H1 (cell line): ENCODE data around the gene MFSD6L. TPM values are rescaled to one million over a fixed set of nuclear protein-coding genes. Genes with fewer than 3 reads are reported as not detected.

ENCODE experiments used
- CTCF ChIA-PET: fragments of 300-600 bp; sonication (Branson Sonifier 250); formaldehyde crosslinking; loops from one replicate; lab custom pipeline; 2021; ENCODE audit not compliant: partially characterized antibody; lab: Charles Lee
- POLR2A ChIA-PET: fragments of 300-600 bp; sonication (Branson Sonifier 250); formaldehyde crosslinking; loops from one replicate; lab custom pipeline; 2021; ENCODE audit warnings: inconsistent platforms; ENCODE audit not compliant: partially characterized antibody; lab: Charles Lee
- DNase-seq, 2 experiments: peaks; one replicate each; pipeline versions ENCODE4 v3.0.0 to v3.0.0-alpha.2; 2010 to 2022; ENCODE audit warnings: low spot score in 2 of 2, low read depth in 1 of 2, mixed read lengths in 1 of 2
- FAIRE-seq: peaks from 2 replicates; lab custom pipeline; 2011; peaks lifted over from hg19 to GRCh38; lab: Jason Lieb, UNC
- H2AFZ ChIP-seq: 2 replicates; pipeline ENCODE4 v1.8.1; 2012; ENCODE audit warnings: low read length, inconsistent platforms
- H2AK5ac ChIP-seq: 2 replicates; pipeline ENCODE4 v1.6.1; 2013; ENCODE audit warnings: low read depth, low read length
- H2BK120ac ChIP-seq: replicated peaks from 2 replicates; pipeline ENCODE3; 2013; ENCODE audit warnings: low read depth, low read length, inconsistent platforms
- H2BK12ac ChIP-seq: 2 replicates; pipeline ENCODE4 v1.6.1; 2013; ENCODE audit warnings: low read depth, low read length
- H2BK15ac ChIP-seq: 2 replicates; pipeline ENCODE4 v1.6.1; 2013; ENCODE audit warnings: low read length
- H2BK20ac ChIP-seq: 2 replicates; pipeline ENCODE4 v1.6.1; 2013; ENCODE audit warnings: low read length
- H2BK5ac ChIP-seq: 2 replicates; pipeline ENCODE4 v1.6.1; 2013; ENCODE audit warnings: low read depth, low read length
- H3K14ac ChIP-seq: 2 replicates; pipeline ENCODE4 v1.6.1; 2013; ENCODE audit warnings: inconsistent platforms; ENCODE audit not compliant: insufficient read length
- H3K18ac ChIP-seq: 2 replicates; pipeline ENCODE4 v1.6.1; 2013; ENCODE audit warnings: low read length; ENCODE audit errors: extremely low read depth
- H3K23ac ChIP-seq: 2 replicates; pipeline ENCODE4 v1.6.1; 2013; ENCODE audit warnings: inconsistent platforms; ENCODE audit not compliant: insufficient read length
- H3K23me2 ChIP-seq: 2 replicates; pipeline ENCODE4 v1.6.1; 2013; ENCODE audit warnings: low read depth, low read length
- H3K27ac ChIP-seq: 2 replicates; pipeline ENCODE4 v1.6.1; 2011; ENCODE audit warnings: low read depth, low read length, inconsistent platforms
- H3K27me3 ChIP-seq, 4 experiments: replicated peaks in 1 of 4; 1 replicate in 1 of 4; 2 replicates in 3 of 4; pipeline versions ENCODE4 v1.6.1 to v1.8.1; 2011 to 2013; ENCODE audit warnings: low read length in 3 of 4, mild to moderate bottlenecking in 3 of 4, inconsistent platforms in 2 of 4, mixed read lengths in 2 of 4, moderate library complexity in 1 of 4; ENCODE audit not compliant: control insufficient read depth in 3 of 4, insufficient read depth in 3 of 4; ENCODE audit errors: extremely low read depth in 1 of 4
- H3K36me3 ChIP-seq, 4 experiments: 2 replicates each; pipeline versions ENCODE4 v1.6.1 to v1.8.1; 2011 to 2013; ENCODE audit warnings: mild to moderate bottlenecking in 4 of 4, low read length in 3 of 4, moderate library complexity in 2 of 4, control low read depth in 1 of 4, inconsistent platforms in 1 of 4; ENCODE audit not compliant: insufficient read depth in 4 of 4, control insufficient read depth in 2 of 4
- H3K4ac ChIP-seq: replicated peaks from 2 replicates; pipeline ENCODE3; 2013; ENCODE audit warnings: low read length, low read depth, mixed read lengths, inconsistent platforms; ENCODE audit not compliant: insufficient read length
- H3K4me1 ChIP-seq, 4 experiments: replicated peaks in 1 of 4; 1 replicate in 1 of 4; 2 replicates in 3 of 4; pipeline versions ENCODE4 v1.6.1 to v1.8.1; 2011 to 2013; ENCODE audit warnings: low read length in 3 of 4, inconsistent platforms in 2 of 4, mixed read lengths in 1 of 4; ENCODE audit not compliant: insufficient read depth in 4 of 4, control insufficient read depth in 3 of 4
- H3K4me2 ChIP-seq, 2 experiments: 2 replicates each; pipeline versions ENCODE4 v1.6.1 to v1.8.1; 2011 to 2013; ENCODE audit warnings: low read depth in 2 of 2, low read length in 2 of 2, control low read depth in 1 of 2, inconsistent platforms in 1 of 2, mild to moderate bottlenecking in 1 of 2; ENCODE audit not compliant: insufficient read depth in 1 of 2
- H3K4me3 ChIP-seq, 4 experiments: fragments of 200-600, 300-600 bp in 1 of 4; sonication (generic), shearing (Covaris generic), sonication (Bioruptor Twin) in 1 of 4; 2 replicates each; pipeline versions ENCODE4 v1.5.1 to v1.8.1; 2011 to 2016; ENCODE audit warnings: low read length in 4 of 4, low read depth in 3 of 4, control low read depth in 2 of 4, inconsistent platforms in 2 of 4, mild to moderate bottlenecking in 2 of 4, mixed read lengths in 1 of 4, moderate library complexity in 1 of 4; ENCODE audit not compliant: insufficient read depth in 2 of 4; ENCODE audit errors: extremely low read depth in 1 of 4
- H3K56ac ChIP-seq: replicated peaks from 2 replicates; pipeline ENCODE3; 2013; ENCODE audit warnings: low read depth, mild to moderate bottlenecking, mixed read lengths, low read length, inconsistent platforms; ENCODE audit not compliant: insufficient read length
- H3K79me1 ChIP-seq: 2 replicates; pipeline ENCODE4 v1.6.1; 2013; ENCODE audit warnings: low read depth, low read length, control low read depth
- H3K79me2 ChIP-seq, 2 experiments: 2 replicates each; pipeline versions ENCODE4 v1.6.1 to v1.8.1; 2012 to 2013; ENCODE audit warnings: low read length in 2 of 2, mild to moderate bottlenecking in 2 of 2, inconsistent platforms in 1 of 2; ENCODE audit not compliant: insufficient read depth in 2 of 2, control insufficient read depth in 1 of 2
- H3K9ac ChIP-seq, 4 experiments: replicated peaks in 1 of 4; 1 replicate in 1 of 4; 2 replicates in 3 of 4; pipeline versions ENCODE4 v1.6.1 to v1.8.1; 2011 to 2013; ENCODE audit warnings: low read depth in 3 of 4, low read length in 3 of 4, control low read depth in 2 of 4, mild to moderate bottlenecking in 2 of 4, moderate library complexity in 2 of 4, inconsistent platforms in 1 of 4; ENCODE audit errors: extremely low read depth in 1 of 4
- H3K9me3 ChIP-seq, 2 experiments: 2 replicates each; pipeline versions ENCODE4 v1.6.1 to v1.8.1; 2012 to 2013; ENCODE audit warnings: mild to moderate bottlenecking in 2 of 2, moderate library complexity in 2 of 2, control low read depth in 1 of 2, inconsistent platforms in 1 of 2, low read depth in 1 of 2, low read length in 1 of 2, mixed read lengths in 1 of 2; ENCODE audit not compliant: insufficient read depth in 2 of 2
- H4K20me1 ChIP-seq, 2 experiments: replicated peaks in 1 of 2; 2 replicates each; pipeline versions ENCODE3 to v1.8.1; 2011 to 2013; ENCODE audit warnings: inconsistent platforms in 2 of 2, low read length in 2 of 2, mild to moderate bottlenecking in 1 of 2; ENCODE audit not compliant: insufficient read depth in 2 of 2, control insufficient read depth in 1 of 2
- H4K5ac ChIP-seq: 2 replicates; pipeline ENCODE4 v1.6.1; 2013; ENCODE audit warnings: low read length, low read depth, mixed read lengths, inconsistent platforms; ENCODE audit not compliant: insufficient read length
- H4K8ac ChIP-seq: 2 replicates; pipeline ENCODE4 v1.8.0; 2013; ENCODE audit warnings: mild to moderate bottlenecking, moderate library complexity, low read length, inconsistent platforms; ENCODE audit not compliant: insufficient read depth; ENCODE audit errors: extremely low read depth
- H4K91ac ChIP-seq: replicated peaks from 2 replicates; pipeline ENCODE3; 2013; ENCODE audit warnings: low read length, mixed read lengths, inconsistent platforms; ENCODE audit not compliant: insufficient read length
- HDAC6 ChIP-seq: IDR thresholded peaks from one replicate; pipeline ENCODE4 v1.7.1; 2012; ENCODE audit warnings: low read depth, mild to moderate bottlenecking, inconsistent platforms, low read length, moderate library complexity
- WGBS, 2 experiments: shearing (Covaris generic) in 1 of 2; methylation state at CpG; one replicate each; pipeline versions ENCODE4 v1.1.6 to v1.1.7; 2013 to 2015; ENCODE audit warnings: low lambda C conversion rate in 2 of 2, mixed read lengths in 2 of 2, inconsistent platforms in 1 of 2, low coverage in 1 of 2, missing lambda C conversion rate in 1 of 2; ENCODE audit not compliant: insufficient replicate concordance in 2 of 2, insufficient coverage in 1 of 2, insufficient read length in 1 of 2; ENCODE audit errors: extremely low coverage in 1 of 2, missing lambda C conversion rate in 1 of 2; 5-methylcytosine and 5-hydroxymethylcytosine counted together
- polyA plus RNA-seq, 7 experiments: library from polyadenylated mRNA; depleted of rRNA in 3 of 7; stranded (reverse) in 5 of 7; unstranded in 2 of 7; fragments of >200 nt in 5 of 7; fragments of 200-250 nt in 2 of 7; gene quantifications; 1 replicate in 5 of 7; 2 replicates in 1 of 7; 4 replicates in 1 of 7; pipeline versions ENCODE4 v1.2.1 to v1.2.3, GENCODE V29; 2011 to 2013; ENCODE audit warnings: missing spikeins in 2 of 7, mixed read lengths in 2 of 7
- total RNA-seq: library from RNA; stranded (reverse); fragmentation: NEBNext Ultra II Directional; extraction: Animal tissue kit (Norgen Biotek cat#: 25700); gene quantifications from 2 replicates; pipeline ENCODE4 v1.2.1, GENCODE V29; 2021
- TF ChIP-seq, protein P1 (sequence below): IDR thresholded peaks from 2 replicates; pipeline ENCODE4 v1.6.1; 2012; ENCODE audit warnings: low read length, inconsistent platforms

MFSD6L gene
- total and polyA plus RNA-seq, 2 of the 8 experiments (the other 6 are each of a cell fraction or from before 2014, with no cell fraction given), result 2.6 to 2.7 TPM

- no peak overlapping the region for H3K4ac ChIP-seq
- TF ChIP-seq, protein P1, sequence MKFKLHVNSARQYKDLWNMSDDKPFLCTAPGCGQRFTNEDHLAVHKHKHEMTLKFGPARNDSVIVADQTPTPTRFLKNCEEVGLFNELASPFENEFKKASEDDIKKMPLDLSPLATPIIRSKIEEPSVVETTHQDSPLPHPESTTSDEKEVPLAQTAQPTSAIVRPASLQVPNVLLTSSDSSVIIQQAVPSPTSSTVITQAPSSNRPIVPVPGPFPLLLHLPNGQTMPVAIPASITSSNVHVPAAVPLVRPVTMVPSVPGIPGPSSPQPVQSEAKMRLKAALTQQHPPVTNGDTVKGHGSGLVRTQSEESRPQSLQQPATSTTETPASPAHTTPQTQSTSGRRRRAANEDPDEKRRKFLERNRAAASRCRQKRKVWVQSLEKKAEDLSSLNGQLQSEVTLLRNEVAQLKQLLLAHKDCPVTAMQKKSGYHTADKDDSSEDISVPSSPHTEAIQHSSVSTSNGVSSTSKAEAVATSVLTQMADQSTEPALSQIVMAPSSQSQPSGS, result no peak
- TF ChIP-seq HDAC6, result no peak
- no peak for FAIRE-seq
- H2AK5ac ChIP-seq, result no peak overlapping the region
- H2AFZ ChIP-seq, result no peak overlapping the region
- no peak overlapping the region for H3K9ac ChIP-seq
- ChIA-PET CTCF (interaction anchor here (0.6 to 5.0 kb wide), 13 partner anchors 12 to 234 kb away, joined by 3 to 33 read pairs (median 4); partner anchors contain the start of gene MFSD6L), POLR2A (interaction anchor here (1.3 kb wide), 1 partner anchor 133 kb away, joined by 3 read pairs; no protein-coding TSS in a partner anchor)
- H2BK120ac ChIP-seq, result no peak overlapping the region
- no peak overlapping the region for H4K5ac ChIP-seq
- no peak overlapping the region for H3K4me2 ChIP-seq
- H4K91ac ChIP-seq, result no peak overlapping the region
- H3K36me3 ChIP-seq, result no peaks in the 10 kb centered on the region
- H3K79me1 ChIP-seq, result 0 out of 2 replicates have a peak, but pooled peaks cover 3% of the 10 kb centered on the region
- peaks cover 9% of the 10 kb centered on the region for H3K23me2 ChIP-seq
- no peak overlapping the region for H2BK15ac ChIP-seq
- no peak overlapping the region for H2BK12ac ChIP-seq
- peak in 1 of 2 experiments; percentile 41 for DNase-seq
- H3K18ac ChIP-seq, result no peak overlapping the region
- H3K27me3 ChIP-seq, result no peaks in the 10 kb centered on the region
- H3K56ac ChIP-seq, result no peak overlapping the region
- H3K23ac ChIP-seq, result no peak overlapping the region
- H3K4me3 ChIP-seq, result no peak overlapping the region
- no peak overlapping the region for H2BK20ac ChIP-seq
- H4K8ac ChIP-seq, result no peak overlapping the region; the same call in 1 of the 2 replicates
- no peak overlapping the region for H3K14ac ChIP-seq
- WGBS, 2 experiments, result 91% methylated on average over 7 of the region's 7 CpGs; no CpG with 5 or more reads in 1 of the 2 experiments
- H3K27ac ChIP-seq, result no peak overlapping the region
- H3K9me3 ChIP-seq, result no peaks in the 10 kb centered on the region
- H4K20me1 ChIP-seq, result peaks cover 0 to 5% of the 10 kb centered on the region in 2 experiments
- H3K4me1 ChIP-seq, result peaks cover 0 to 11% (median 0%) of the 10 kb centered on the region in 4 experiments; a peak in 4 of 7 replicates
- H3K79me2 ChIP-seq, result no peaks in the 10 kb centered on the region
- H2BK5ac ChIP-seq, result no peak overlapping the region
These were observed 32.2 kb upstream of the MFSD6L start for GRCh38 chr17:8831234-8831849.
